HepG2 (cell line): ENCODE data around the gene TMCO4. TPM values are rescaled to one million over a fixed set of nuclear protein-coding genes. Genes with fewer than 3 reads are reported as not detected.
A peak's percentile ranks its signal among the peaks of the same experiment; 100 is the strongest.

Experiments
- ARID3A ChIP-seq: IDR thresholded peaks from 2 replicates; pipeline ENCODE4 v1.6.1; 2012; ENCODE audit warnings: low read depth, low read length, improper control_type of control experiment
- ATM ChIP-seq: fragments of 450-650 bp; IDR thresholded peaks from 2 replicates; pipeline ENCODE4 v1.7.1; 2017; ENCODE audit warnings: mild to moderate bottlenecking, borderline replicate concordance
- MIER2 ChIP-seq: IDR thresholded peaks from 2 replicates; pipeline ENCODE4 v1.6.1; 2016; ENCODE audit warnings: missing biosample characterization, missing genetic modification reagents
- MXD4 ChIP-seq: IDR thresholded peaks from 2 replicates; pipeline ENCODE4 v1.6.1; 2016; ENCODE audit warnings: mild to moderate bottlenecking, missing biosample characterization, missing genetic modification reagents
- MYNN ChIP-seq: sonication (generic); formaldehyde crosslinking; IDR thresholded peaks from 2 replicates; pipeline ENCODE4 v1.4.0; 2020; ENCODE audit warnings: mild to moderate bottlenecking, low read depth, missing genetic modification reagents
- NFRKB ChIP-seq: fragments of 450-650 bp; IDR thresholded peaks from 2 replicates; pipeline ENCODE4 v1.6.1; 2017
- PAXIP1 ChIP-seq: sonication (generic); formaldehyde crosslinking; conservative IDR thresholded peaks from 2 replicates; pipeline ENCODE4 v1.4.0; 2020; ENCODE audit warnings: mild to moderate bottlenecking, missing genetic modification reagents, moderate library complexity
- PRDM10 ChIP-seq: sonication (generic); formaldehyde crosslinking; IDR thresholded peaks from 2 replicates; pipeline ENCODE4 v1.4.0; 2020; ENCODE audit warnings: low read depth, missing genetic modification reagents
- RNF2 ChIP-seq: fragments of 450-650 bp; conservative IDR thresholded peaks from 2 replicates; pipeline ENCODE4 v1.6.1; 2016; ENCODE audit warnings: low read depth
- SP1 ChIP-seq, 2 experiments: fragments of 450-650 bp in 1 of 2; sonication (generic) in 1 of 2; formaldehyde crosslinking in 1 of 2; IDR thresholded peaks; 2 replicates each; pipeline versions ENCODE4 v1.4.0 to v1.6.1; 2016 to 2020; ENCODE audit warnings: missing genetic modification reagents in 1 of 2
- SP4 ChIP-seq: sonication (generic); formaldehyde crosslinking; IDR thresholded peaks from 2 replicates; pipeline ENCODE4 v1.8.1; 2023; ENCODE audit warnings: mild to moderate bottlenecking, missing genetic modification reagents
- ZNF441 ChIP-seq: sonication (generic); formaldehyde crosslinking; IDR thresholded peaks from 2 replicates; pipeline ENCODE4 v1.7.0; 2021; ENCODE audit warnings: missing genetic modification reagents, borderline replicate concordance
- ZSCAN5A ChIP-seq: sonication (generic); formaldehyde crosslinking; IDR thresholded peaks from 2 replicates; pipeline ENCODE4 v1.8.0; 2022; ENCODE audit warnings: mild to moderate bottlenecking, missing genetic modification reagents, borderline replicate concordance
- polyA plus RNA-seq, 8 experiments: library from polyadenylated mRNA; depleted of rRNA in 3 of 8; stranded (reverse) in 7 of 8; unstranded in 1 of 8; fragments of >200 nt; fragmentation: Illumina TruSeq in 4 of 8; extraction: Trizol in 4 of 8; gene quantifications; 2 replicates each; pipeline versions ENCODE4 v1.2.1 to v1.2.3, GENCODE V29; 2011 to 2016; ENCODE audit warnings: low read depth in 4 of 8, missing spikeins in 1 of 8, mixed read lengths in 1 of 8; ENCODE audit not compliant: insufficient read depth in 1 of 8
- total RNA-seq, 5 experiments: library from RNA; depleted of rRNA; stranded (reverse); fragments of >200 nt; fragmentation: Illumina TruSeq; extraction: Trizol; gene quantifications; 2 replicates each; pipeline ENCODE4 v1.2.3, GENCODE V29; 2016; ENCODE audit warnings: low read depth in 1 of 5
- TF ChIP-seq, protein P1 (sequence below): sonication (generic); formaldehyde crosslinking; IDR thresholded peaks from 2 replicates; pipeline ENCODE4 v1.4.0; 2020; ENCODE audit warnings: missing genetic modification reagents
- TF ChIP-seq, protein P2 (sequence below): sonication (generic); formaldehyde crosslinking; IDR thresholded peaks from 2 replicates; pipeline ENCODE4 v1.5.0; 2020; ENCODE audit warnings: mild to moderate bottlenecking, missing genetic modification reagents

TMCO4 gene
- total and polyA plus RNA-seq, 2 of the 13 experiments (the other 11 are each of a cell fraction or from before 2014, with no cell fraction given): 2.1 to 4.1 TPM

DNA sequence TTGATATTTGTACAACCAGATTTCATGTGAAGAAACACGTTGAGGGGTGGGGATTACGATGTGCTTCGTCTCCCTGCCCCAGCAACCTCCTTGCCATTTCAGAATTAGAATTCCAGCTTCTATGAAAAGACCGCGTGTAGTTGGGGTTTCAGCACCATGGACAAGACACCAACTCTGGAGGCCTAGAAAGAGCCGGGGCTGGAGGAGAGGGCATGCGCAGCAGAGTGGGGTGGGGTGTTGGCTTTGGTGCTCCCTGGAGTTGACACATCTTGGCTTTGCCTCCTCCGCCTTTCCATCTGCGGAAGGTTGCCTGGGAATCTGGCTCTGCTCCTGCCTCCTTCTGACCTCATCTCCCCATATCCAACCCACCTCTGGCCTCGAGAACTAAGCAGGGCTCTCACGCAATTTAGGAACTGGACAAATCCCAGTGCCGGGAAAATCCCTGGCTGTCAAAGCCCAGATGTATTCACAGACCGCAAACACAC is 123.2 kb downstream of the TMCO4 start (continued):
- 0 out of 2 replicates have a peak, but pooled peaks have one; percentile 34 for TF ChIP-seq PRDM10 (CRISPR knock-in tag)
- TF ChIP-seq, protein P1, sequence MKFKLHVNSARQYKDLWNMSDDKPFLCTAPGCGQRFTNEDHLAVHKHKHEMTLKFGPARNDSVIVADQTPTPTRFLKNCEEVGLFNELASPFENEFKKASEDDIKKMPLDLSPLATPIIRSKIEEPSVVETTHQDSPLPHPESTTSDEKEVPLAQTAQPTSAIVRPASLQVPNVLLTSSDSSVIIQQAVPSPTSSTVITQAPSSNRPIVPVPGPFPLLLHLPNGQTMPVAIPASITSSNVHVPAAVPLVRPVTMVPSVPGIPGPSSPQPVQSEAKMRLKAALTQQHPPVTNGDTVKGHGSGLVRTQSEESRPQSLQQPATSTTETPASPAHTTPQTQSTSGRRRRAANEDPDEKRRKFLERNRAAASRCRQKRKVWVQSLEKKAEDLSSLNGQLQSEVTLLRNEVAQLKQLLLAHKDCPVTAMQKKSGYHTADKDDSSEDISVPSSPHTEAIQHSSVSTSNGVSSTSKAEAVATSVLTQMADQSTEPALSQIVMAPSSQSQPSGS (CRISPR knock-in tag): no peak
- no peak for TF ChIP-seq ATM
- no peak for TF ChIP-seq ARID3A
- no peak; the same call in 1 of the 2 replicates for TF ChIP-seq MYNN (CRISPR knock-in tag)
- no peak for TF ChIP-seq ZSCAN5A (CRISPR knock-in tag)
- 0 out of 2 replicates have a peak, but pooled peaks have one; percentile 50 for TF ChIP-seq MXD4
- TF ChIP-seq MIER2 (CRISPR knock-in tag): peak; percentile 98
- TF ChIP-seq ZNF441 (CRISPR knock-in tag): peak; percentile 64; the same call in 1 of the 2 replicates
- TF ChIP-seq, protein P2, sequence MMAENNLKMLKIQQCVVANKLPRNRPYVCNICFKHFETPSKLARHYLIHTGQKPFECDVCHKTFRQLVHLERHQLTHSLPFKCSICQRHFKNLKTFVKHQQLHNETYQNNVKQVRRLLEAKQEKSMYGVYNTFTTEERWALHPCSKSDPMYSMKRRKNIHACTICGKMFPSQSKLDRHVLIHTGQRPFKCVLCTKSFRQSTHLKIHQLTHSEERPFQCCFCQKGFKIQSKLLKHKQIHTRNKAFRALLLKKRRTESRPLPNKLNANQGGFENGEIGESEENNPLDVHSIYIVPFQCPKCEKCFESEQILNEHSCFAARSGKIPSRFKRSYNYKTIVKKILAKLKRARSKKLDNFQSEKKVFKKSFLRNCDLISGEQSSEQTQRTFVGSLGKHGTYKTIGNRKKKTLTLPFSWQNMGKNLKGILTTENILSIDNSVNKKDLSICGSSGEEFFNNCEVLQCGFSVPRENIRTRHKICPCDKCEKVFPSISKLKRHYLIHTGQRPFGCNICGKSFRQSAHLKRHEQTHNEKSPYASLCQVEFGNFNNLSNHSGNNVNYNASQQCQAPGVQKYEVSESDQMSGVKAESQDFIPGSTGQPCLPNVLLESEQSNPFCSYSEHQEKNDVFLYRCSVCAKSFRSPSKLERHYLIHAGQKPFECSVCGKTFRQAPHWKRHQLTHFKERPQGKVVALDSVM (CRISPR knock-in tag): no peak
- no peak for TF ChIP-seq PAXIP1 (CRISPR knock-in tag)
- no peak for TF ChIP-seq NFRKB
- TF ChIP-seq RNF2: no peak
- TF ChIP-seq SP1 (IDR thresholded peaks at IDR 0.05): no peak
- no peak for TF ChIP-seq SP1 (CRISPR knock-in tag; IDR thresholded peaks at IDR 0.05)
- no peak for TF ChIP-seq SP4 (CRISPR knock-in tag)
